Measurements from ENCODE around the gene ACTR8.
"Not testable (repeated sequence)": the region's sequence is repeated elsewhere in the genome, so short reads cannot be mapped to it uniquely, and the experiment has no call there.

The ACTR8 gene

GRCh38 chr3:53881691-53882593 is at the start of gene ACTR8:
ACTR8 (minus strand) TSS chr3:53882152; CDS start chr3:53882101, 51 bp downstream.
- DNase-seq (ENCODE audit: low spot score), result peak; percentile 86

- DNase-seq (ENCODE audit: low spot score), result not testable (repeated sequence)
Observed at GRCh38 chr3:53927208-53927872, 45.4 kb upstream of the ACTR8 start.

DNA sequence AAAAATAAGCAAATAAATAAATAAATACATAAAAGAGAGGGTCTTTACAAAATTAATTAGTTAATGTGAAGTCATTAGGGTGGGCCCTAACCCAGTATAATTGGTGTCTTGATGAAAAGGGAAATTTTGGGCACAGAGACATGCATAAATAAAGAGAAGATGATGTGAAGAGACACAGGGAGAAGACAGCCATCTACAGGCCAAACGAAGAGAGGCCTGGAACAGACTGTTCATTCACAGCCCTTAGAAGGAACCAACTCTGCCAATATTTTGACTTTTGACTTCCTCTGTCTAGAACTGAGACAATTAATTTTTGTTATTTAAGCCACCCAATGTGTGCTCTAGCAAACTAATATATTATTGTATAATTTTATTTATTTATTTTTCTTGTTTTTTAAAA is 39.3 kb upstream of the ACTR8 start:
- DNase-seq (ENCODE audit: low spot score), result no peak

DNA sequence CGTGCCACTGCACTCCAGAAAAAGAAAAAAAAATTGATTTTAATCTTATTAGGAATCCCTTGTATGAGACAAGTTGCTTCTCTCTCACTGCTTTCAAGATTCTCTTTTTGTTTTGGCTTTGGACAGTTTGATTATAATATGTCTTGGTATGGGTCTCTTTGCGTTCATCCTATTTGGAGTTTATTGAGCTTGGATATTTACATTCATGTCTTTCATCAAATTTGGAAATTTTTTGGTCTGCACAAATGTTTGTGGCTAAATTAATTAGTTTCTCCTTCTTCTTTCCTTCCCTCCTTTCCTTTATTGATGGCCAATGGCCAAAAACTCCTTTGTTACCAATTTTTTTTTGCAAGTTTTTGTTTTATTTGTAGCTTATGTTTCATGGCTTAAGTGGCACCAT is 37.8 kb upstream of the ACTR8 start:
- no peak for DNase-seq (ENCODE audit: low spot score)

GRCh38 chr3:53913401-53913800 is 31.4 kb upstream of the ACTR8 start:
- no peak for DNase-seq (ENCODE audit: low spot score)

DNA sequence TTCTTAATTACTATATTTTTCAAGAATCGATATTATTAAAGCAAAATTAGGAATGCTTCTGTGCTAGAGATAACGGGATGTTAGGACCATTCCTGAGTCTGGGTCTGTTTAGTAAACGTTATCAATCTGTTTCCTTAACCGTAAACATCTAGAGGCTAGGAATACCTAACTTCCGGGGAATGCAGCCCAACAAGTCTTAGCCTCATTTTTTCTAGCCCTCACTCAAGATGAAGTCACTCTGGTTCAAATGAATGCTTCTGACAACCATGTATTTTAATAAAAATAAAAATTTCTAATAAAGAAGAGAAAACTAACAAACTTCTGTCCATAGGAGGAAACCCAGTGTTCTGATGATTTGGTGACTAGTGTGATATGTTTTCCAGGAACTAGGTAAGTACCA is 20.8 kb upstream of the ACTR8 start:
- no peak for DNase-seq (ENCODE audit: low spot score)

DNA sequence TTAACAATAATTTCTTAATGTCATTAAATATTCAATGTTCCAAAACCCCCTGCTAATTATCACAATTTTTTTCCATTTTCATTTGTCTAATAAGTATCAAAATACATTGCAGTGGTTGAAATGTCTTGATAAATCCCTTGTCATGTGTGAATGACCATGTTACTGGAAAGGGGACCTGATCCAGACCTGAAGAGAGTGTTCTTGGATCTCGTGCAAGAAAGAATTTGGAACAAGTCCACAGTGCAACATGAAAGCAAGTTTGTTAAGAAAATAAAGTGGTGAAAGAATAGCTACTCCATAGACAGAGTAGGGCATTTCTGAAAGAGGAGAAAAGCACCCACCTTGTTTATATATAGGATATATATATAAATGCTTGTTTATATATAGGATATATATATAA is 20.1 kb upstream of the ACTR8 start:
- DNase-seq (ENCODE audit: low spot score), result no peak

DNA sequence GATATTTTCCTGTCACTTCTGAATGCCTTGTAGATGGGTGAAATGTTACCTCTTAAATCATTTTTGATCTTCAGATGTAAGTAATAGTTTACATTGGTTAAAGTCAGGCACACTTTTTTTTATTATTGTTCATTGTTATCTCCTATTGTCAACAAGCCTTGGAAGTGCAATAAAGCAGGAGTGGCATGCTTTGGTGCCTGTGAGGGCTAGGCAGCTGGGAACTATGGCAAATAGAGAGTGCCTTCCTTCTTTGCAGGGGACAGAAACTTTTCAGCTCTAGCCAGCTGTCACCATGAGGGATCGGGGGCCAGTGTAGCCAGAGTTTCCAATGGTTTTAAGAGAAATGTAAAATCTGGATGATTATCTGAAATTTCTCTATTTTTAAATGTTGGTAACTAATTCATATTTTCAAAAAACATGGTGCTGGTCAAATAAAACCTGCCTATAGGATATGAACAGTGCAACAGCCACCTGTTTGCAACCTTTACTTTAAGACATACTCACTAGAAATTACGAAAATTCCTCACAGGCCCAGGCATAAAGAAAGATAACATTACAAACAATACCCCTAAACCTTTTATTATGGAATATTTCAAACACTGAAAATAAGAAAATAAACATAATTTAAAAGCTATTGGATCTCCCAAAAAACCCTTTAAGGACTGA is 18.8 kb upstream of the ACTR8 start:
- DNase-seq (ENCODE audit: low spot score), result no peak

GRCh38 chr3:53899750-53900149 is 17.8 kb upstream of the ACTR8 start:
- DNase-seq (ENCODE audit: low spot score), result no peak

- no peak for DNase-seq (ENCODE audit: low spot score)
Observed at GRCh38 chr3:53892286-53892637, 10.3 kb upstream of the ACTR8 start.

DNA sequence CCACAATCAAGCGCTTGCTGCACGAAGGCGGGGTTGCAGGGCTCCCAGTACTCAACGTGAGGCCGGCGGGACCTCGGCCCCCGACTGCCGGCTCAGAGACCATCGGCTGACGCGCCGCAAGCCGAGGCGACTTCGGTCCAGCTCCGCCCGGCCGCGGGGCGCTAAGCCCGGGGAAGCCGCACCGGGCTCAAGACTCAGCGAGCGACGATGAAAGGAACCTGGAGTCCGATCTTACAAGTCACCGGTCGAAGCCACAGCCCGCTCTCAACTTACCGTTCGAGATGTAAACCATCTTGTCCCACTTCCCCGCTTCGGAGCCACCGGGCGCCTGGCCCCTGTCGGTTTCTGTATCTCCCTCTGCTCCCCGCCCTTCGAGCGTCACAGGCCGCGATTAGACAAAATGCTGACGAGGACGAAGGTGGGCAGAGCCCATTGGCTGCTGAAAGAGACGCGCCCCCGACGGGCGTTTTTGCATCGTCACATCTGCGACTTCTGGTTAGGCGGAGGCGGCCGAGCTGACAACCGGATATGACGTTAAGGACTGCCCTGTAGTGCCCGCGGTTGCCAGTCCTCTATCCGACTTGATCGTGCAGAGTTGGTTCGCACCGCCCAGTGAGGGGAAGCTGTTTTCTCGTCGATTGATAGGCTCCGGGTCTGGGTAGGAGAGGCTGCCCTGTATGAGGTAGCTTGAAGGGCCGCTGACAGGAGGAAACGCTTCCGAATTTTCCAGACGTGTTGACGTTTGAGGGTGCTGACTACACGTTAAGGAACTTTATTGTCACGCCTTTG is 9.7 kb upstream of the ACTR8 start, which contains the start of gene SELENOK:
Gene SELENOK, minus strand, starts transcription at position 363 of the 789 bp plus-strand sequence.
- DNase-seq (ENCODE audit: low spot score), result peak; percentile 99

GRCh38 chr3:53890726-53891475 is 8.9 kb upstream of the ACTR8 start:
- DNase-seq (ENCODE audit: low spot score), result peak; percentile 43

DNA sequence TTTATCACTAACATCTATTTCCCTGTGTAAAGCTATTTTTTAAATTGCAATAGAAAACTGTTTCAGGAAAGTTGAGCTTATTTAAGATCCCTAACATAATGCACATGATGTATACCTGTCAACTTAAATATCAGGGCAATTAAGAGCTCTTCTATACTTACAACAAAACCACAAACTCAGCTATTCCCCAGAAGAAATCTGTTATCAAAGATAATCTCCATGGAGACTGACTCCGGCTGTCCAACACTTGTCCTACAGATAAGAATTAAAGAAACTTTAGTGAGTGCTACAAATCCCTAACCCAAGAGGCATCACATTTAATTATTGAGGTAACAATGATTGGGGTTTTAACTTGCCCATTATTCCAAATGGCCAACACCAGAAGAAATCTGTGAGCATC is 6.3 kb upstream of the ACTR8 start:
- no peak for DNase-seq (ENCODE audit: low spot score)

DNA sequence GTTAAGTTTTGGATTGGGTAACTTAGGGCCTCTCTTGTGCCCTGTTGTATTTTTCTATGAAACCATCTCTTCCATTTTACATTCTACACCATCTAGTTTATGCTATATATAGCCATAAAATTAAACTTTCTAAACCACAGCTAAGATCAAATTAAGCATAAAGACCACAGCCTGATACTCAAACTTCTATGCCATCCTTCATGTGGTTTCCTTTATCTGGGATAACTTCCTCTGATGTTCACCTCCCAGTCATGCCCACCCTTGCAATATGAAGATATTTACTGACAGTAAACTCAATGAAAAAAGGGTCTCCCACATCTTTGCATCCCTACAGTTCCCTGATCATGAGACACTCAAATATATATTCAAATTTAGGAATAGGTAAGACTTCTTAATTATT is 5.5 kb upstream of the ACTR8 start:
- DNase-seq (ENCODE audit: low spot score), result no peak

GRCh38 chr3:53885239-53885638 is 3.3 kb upstream of the ACTR8 start:
- DNase-seq (ENCODE audit: low spot score), result peak; percentile 52

DNA sequence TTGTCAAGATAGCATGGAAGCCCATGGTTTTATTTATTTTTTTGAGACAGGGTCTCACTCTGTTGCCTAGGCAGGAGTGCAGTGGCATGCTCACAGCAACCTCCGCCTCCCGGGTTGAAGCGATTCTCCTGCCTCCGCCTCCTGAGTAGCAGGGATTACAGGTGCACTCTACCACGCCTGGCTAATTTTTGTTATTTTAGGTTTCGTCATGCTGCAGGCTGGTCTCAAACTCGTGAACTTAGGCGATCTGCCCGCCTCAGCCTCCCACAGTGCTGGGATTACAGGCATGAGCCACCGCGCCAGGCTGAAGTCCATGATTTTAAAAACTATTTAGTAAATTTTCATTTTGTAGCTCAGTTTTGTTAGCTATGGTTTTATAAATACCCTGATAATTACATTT is 2.7 kb upstream of the ACTR8 start:
- DNase-seq (ENCODE audit: low spot score), result no peak

DNA sequence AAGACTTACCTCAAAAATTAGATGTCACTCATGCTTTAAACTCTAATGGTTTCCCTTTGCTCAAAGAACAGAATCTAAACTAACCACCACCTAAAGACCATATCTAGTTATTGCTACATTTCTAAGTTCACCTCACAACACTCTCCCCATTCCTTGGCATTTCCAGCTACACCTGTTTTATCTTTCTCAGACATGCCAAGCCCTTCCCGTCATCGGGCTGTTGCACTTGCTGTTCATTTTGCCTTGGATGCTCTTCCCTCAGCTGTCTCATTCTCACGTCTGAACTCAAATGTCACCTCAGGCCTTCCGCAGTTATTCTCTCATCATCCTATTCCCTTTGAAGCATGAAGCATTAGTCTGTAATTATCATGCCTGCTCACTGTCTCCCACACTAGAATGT is 1.1 kb upstream of the ACTR8 start:
- DNase-seq (ENCODE audit: low spot score), result no peak

- no peak for DNase-seq (ENCODE audit: low spot score)
Observed at GRCh38 chr3:53880396-53881345, 1.3 kb downstream of the ACTR8 start.

GRCh38 chr3:53865732-53866499 is 16.0 kb downstream of the ACTR8 start:
- no peak for DNase-seq (ENCODE audit: low spot score)

All from putamen (tissue), 1 donor.